Dendritic cell treated with granulocyte-macrophage colony-stimulating factor and Interleukin-4, amounts not matched to agents 40 ng/mL and 50 ng/mL, for 4 days (primary cell): ENCODE measurements around the gene NEDD9.

Source experiments
- H3K27ac Mint-ChIP-seq: one replicate; pipeline ENCODE4 v1.8.0; 2022; ENCODE audit warnings: mild to moderate bottlenecking, mixed read lengths
- H3K27me3 Mint-ChIP-seq: one replicate; pipeline ENCODE4 v1.8.0; 2022; ENCODE audit warnings: mild to moderate bottlenecking, mixed read lengths
- H3K36me3 Mint-ChIP-seq: one replicate; pipeline ENCODE4 v1.8.0; 2022; ENCODE audit warnings: low read depth, mixed read lengths
- H3K4me1 Mint-ChIP-seq: one replicate; pipeline ENCODE4 v1.8.0; 2022; ENCODE audit warnings: low read depth, mixed read lengths
- H3K4me3 Mint-ChIP-seq: one replicate; pipeline ENCODE4 v1.8.0; 2022; ENCODE audit warnings: mild to moderate bottlenecking, moderate library complexity, mixed read lengths
- H3K9me3 Mint-ChIP-seq: one replicate; pipeline ENCODE4 v1.8.0; 2022; ENCODE audit warnings: mixed read lengths
- intact Hi-C: fragments of 100-400 bp; cut with micrococcal nuclease; formaldehyde crosslinking; loops from one replicate; pipeline ENCODE4 v1.15.0; 2022

Gene NEDD9

GRCh38 chr6:11188161-11188915 lies 44.1 kb downstream of the NEDD9 start:
- H3K4me1 Mint-ChIP-seq, result no peaks in the 10 kb centered on the region
- H3K9me3 Mint-ChIP-seq, result no peaks in the 10 kb centered on the region
- intact Hi-C loops, result no loop called here
- no peak overlapping the region for H3K4me3 Mint-ChIP-seq
- no peaks in the 10 kb centered on the region for H3K27me3 Mint-ChIP-seq
- H3K36me3 Mint-ChIP-seq, result peaks cover 27% of the 10 kb centered on the region
- no peak overlapping the region for H3K27ac Mint-ChIP-seq

- H3K4me3 Mint-ChIP-seq, result no peak overlapping the region
- H3K4me1 Mint-ChIP-seq, result no peaks in the 10 kb centered on the region
- peaks cover 27% of the 10 kb centered on the region for H3K36me3 Mint-ChIP-seq
- no peaks in the 10 kb centered on the region for H3K9me3 Mint-ChIP-seq
- intact Hi-C loops, result no loop called here
- H3K27ac Mint-ChIP-seq, result no peak overlapping the region
- H3K27me3 Mint-ChIP-seq, result no peaks in the 10 kb centered on the region
Observed at GRCh38 chr6:11187301-11187700, 45.2 kb downstream of the NEDD9 start.

GRCh38 chr6:11185204-11185842 lies 47.1 kb downstream of the NEDD9 start:
- intact Hi-C loops, result no loop called here
- Mint-ChIP-seq H3K27ac (no peak overlapping the region), H3K4me3 (no peak overlapping the region), H3K27me3 (no peaks in the 10 kb centered on the region), H3K9me3 (no peaks in the 10 kb centered on the region), H3K4me1 (no peaks in the 10 kb centered on the region), H3K36me3 (peaks cover 22% of the 10 kb centered on the region)

- Mint-ChIP-seq H3K4me3 (no peak overlapping the region), H3K4me1 (no peaks in the 10 kb centered on the region), H3K27ac (no peak overlapping the region), H3K36me3 (peaks cover 14% of the 10 kb centered on the region), H3K27me3 (peaks cover 1% of the 10 kb centered on the region), H3K9me3 (no peaks in the 10 kb centered on the region)
- intact Hi-C loops, result no loop called here
Observed at GRCh38 chr6:11183761-11184362, 48.6 kb downstream of the NEDD9 start.

GRCh38 chr6:11181478-11182136 lies 50.9 kb downstream of the NEDD9 start:
- Mint-ChIP-seq H3K4me1 (no peaks in the 10 kb centered on the region), H3K27ac (no peak overlapping the region), H3K27me3 (peaks cover 1% of the 10 kb centered on the region), H3K4me3 (no peak overlapping the region), H3K36me3 (peaks cover 7% of the 10 kb centered on the region), H3K9me3 (no peaks in the 10 kb centered on the region)
- intact Hi-C loops, result no loop called here

- intact Hi-C loops, result no loop called here
- Mint-ChIP-seq H3K4me3 (no peak overlapping the region), H3K4me1 (peaks cover 1% of the 10 kb centered on the region), H3K36me3 (no peaks in the 10 kb centered on the region), H3K27ac (no peak overlapping the region), H3K27me3 (peaks cover 1% of the 10 kb centered on the region), H3K9me3 (no peaks in the 10 kb centered on the region)
Observed at GRCh38 chr6:11179419-11180202, 52.9 kb downstream of the NEDD9 start.

GRCh38 chr6:11179088-11179418 lies 53.4 kb downstream of the NEDD9 start:
- no peak overlapping the region for H3K4me3 Mint-ChIP-seq
- H3K36me3 Mint-ChIP-seq, result no peaks in the 10 kb centered on the region
- no peaks in the 10 kb centered on the region for H3K9me3 Mint-ChIP-seq

GRCh38 chr6:11177271-11177670 lies 55.2 kb downstream of the NEDD9 start:
- Mint-ChIP-seq H3K4me1 (peaks cover 18% of the 10 kb centered on the region), H3K27ac (no peak overlapping the region), H3K9me3 (no peaks in the 10 kb centered on the region), H3K27me3 (peaks cover 4% of the 10 kb centered on the region), H3K36me3 (no peaks in the 10 kb centered on the region), H3K4me3 (no peak overlapping the region)
- intact Hi-C loops, result no loop called here

More at GRCh38 chr6:11179088-11179418, 53.4 kb downstream of the NEDD9 start:
- Mint-ChIP-seq H3K27ac (no peak overlapping the region), H3K4me1 (peaks cover 7% of the 10 kb centered on the region), H3K27me3 (peaks cover 1% of the 10 kb centered on the region)
- intact Hi-C loops, result no loop called here

- H3K27ac Mint-ChIP-seq, result no peak overlapping the region
- no peak overlapping the region for H3K4me3 Mint-ChIP-seq
- no peaks in the 10 kb centered on the region for H3K36me3 Mint-ChIP-seq
- no peaks in the 10 kb centered on the region for H3K9me3 Mint-ChIP-seq
- H3K27me3 Mint-ChIP-seq, result peaks cover 6% of the 10 kb centered on the region
- intact Hi-C loops, result loop anchor here (5.0 kb wide), 1 partner anchor 58 kb away; the partner anchor contains the start of gene NEDD9
- H3K4me1 Mint-ChIP-seq, result peaks cover 18% of the 10 kb centered on the region
Observed at GRCh38 chr6:11174242-11174611, 58.2 kb downstream of the NEDD9 start.

GRCh38 chr6:11172501-11173327 lies 59.8 kb downstream of the NEDD9 start:
- H3K4me3 Mint-ChIP-seq, result no peak overlapping the region
- H3K27ac Mint-ChIP-seq, result no peak overlapping the region
- H3K27me3 Mint-ChIP-seq, result peaks cover 6% of the 10 kb centered on the region
- peaks cover 18% of the 10 kb centered on the region for H3K4me1 Mint-ChIP-seq
- intact Hi-C loops, result loop anchor here (1.0 to 5.0 kb wide), 3 partner anchors 34 to 324 kb away; partner anchors contain the start of gene NEDD9
- H3K36me3 Mint-ChIP-seq, result no peaks in the 10 kb centered on the region
- no peaks in the 10 kb centered on the region for H3K9me3 Mint-ChIP-seq

GRCh38 chr6:11171952-11172351 lies 60.5 kb downstream of the NEDD9 start:
- H3K27ac Mint-ChIP-seq, result no peak overlapping the region
- H3K4me3 Mint-ChIP-seq, result no peak overlapping the region
- no peaks in the 10 kb centered on the region for H3K36me3 Mint-ChIP-seq
- intact Hi-C loops, result loop anchor here (2.0 to 5.0 kb wide), 2 partner anchors 35 to 60 kb away; partner anchors contain the start of gene NEDD9
- peaks cover 6% of the 10 kb centered on the region for H3K27me3 Mint-ChIP-seq
- H3K4me1 Mint-ChIP-seq, result peaks cover 18% of the 10 kb centered on the region
- no peaks in the 10 kb centered on the region for H3K9me3 Mint-ChIP-seq

GRCh38 chr6:11168091-11168635 lies 64.3 kb downstream of the NEDD9 start:
- Mint-ChIP-seq H3K4me3 (no peak overlapping the region), H3K4me1 (peaks cover 7% of the 10 kb centered on the region), H3K27ac (no peak overlapping the region), H3K9me3 (no peaks in the 10 kb centered on the region), H3K36me3 (no peaks in the 10 kb centered on the region), H3K27me3 (peaks cover 6% of the 10 kb centered on the region)
- intact Hi-C loops, result no loop called here
